Natural killer cell treated with Interleukin-12 subunit alpha and Interleukin-12 subunit beta and Interleukin-15 and Interleukin-18, amount 100 ng/mL, for 72 hours (primary cell): ENCODE measurements around the gene GRIN2A. TPM values are rescaled to one million over a fixed set of nuclear protein-coding genes. Genes with fewer than 3 reads are reported as not detected.

ENCODE experiments used
- ATAC-seq, 2 donors: fragments of 150-1000 bp; cut with Tn5 transposase in 1 of 2; sonication (Bioruptor Pico), chemical (Tn5 transposase) in 1 of 2; 2 replicates each; pipeline ENCODE4 v1.10.0; 2021
- DNase-seq: peaks from one replicate; pipeline ENCODE4 v3.0.0; 2022; ENCODE audit warnings: low spot score
- H3K27ac Mint-ChIP-seq, 2 donors: 1 replicate in 1 of 2; 2 replicates in 1 of 2; pipeline ENCODE4 v1.8.0; 2022; ENCODE audit warnings: mixed read lengths in 2 of 2, mild to moderate bottlenecking in 1 of 2, moderate library complexity in 1 of 2
- H3K27me3 Mint-ChIP-seq, 2 donors: 1 replicate in 1 of 2; 2 replicates in 1 of 2; pipeline ENCODE4 v1.8.0; 2022; ENCODE audit warnings: mixed read lengths in 2 of 2
- H3K36me3 Mint-ChIP-seq: one replicate; pipeline ENCODE4 v1.8.0; 2022; ENCODE audit warnings: mixed read lengths
- H3K4me1 Mint-ChIP-seq, 2 donors: 1 replicate in 1 of 2; 2 replicates in 1 of 2; pipeline ENCODE4 v1.8.0; 2022; ENCODE audit warnings: low read depth in 2 of 2, mixed read lengths in 2 of 2, mild to moderate bottlenecking in 1 of 2
- H3K4me3 Mint-ChIP-seq: one replicate; pipeline ENCODE4 v1.8.0; 2022; ENCODE audit warnings: mixed read lengths
- H3K9me3 Mint-ChIP-seq: 2 replicates; pipeline ENCODE4 v1.8.0; 2022; ENCODE audit warnings: mixed read lengths
- total RNA-seq, 2 donors: library from RNA; stranded (reverse); gene quantifications; one replicate each; pipeline ENCODE4 v1.2.3, GENCODE V29; 2022

GRIN2A gene
- total RNA-seq, 2 donors from 2014 or later, result not detected

- DNase-seq (no peak), ATAC-seq (no peak)
- Mint-ChIP-seq H3K27me3 (peaks cover 0 to 10% of the 10 kb centered on the region in 2 donors), H3K9me3 (no peaks in the 10 kb centered on the region), H3K36me3 (no peaks in the 10 kb centered on the region), H3K27ac (no peak overlapping the region), H3K4me1 (peaks cover 0 to 2% of the 10 kb centered on the region in 2 donors), H3K4me3 (no peak overlapping the region)
These were observed 141.8 kb downstream of the GRIN2A start for GRCh38 chr16:10040136-10041080.

DNA sequence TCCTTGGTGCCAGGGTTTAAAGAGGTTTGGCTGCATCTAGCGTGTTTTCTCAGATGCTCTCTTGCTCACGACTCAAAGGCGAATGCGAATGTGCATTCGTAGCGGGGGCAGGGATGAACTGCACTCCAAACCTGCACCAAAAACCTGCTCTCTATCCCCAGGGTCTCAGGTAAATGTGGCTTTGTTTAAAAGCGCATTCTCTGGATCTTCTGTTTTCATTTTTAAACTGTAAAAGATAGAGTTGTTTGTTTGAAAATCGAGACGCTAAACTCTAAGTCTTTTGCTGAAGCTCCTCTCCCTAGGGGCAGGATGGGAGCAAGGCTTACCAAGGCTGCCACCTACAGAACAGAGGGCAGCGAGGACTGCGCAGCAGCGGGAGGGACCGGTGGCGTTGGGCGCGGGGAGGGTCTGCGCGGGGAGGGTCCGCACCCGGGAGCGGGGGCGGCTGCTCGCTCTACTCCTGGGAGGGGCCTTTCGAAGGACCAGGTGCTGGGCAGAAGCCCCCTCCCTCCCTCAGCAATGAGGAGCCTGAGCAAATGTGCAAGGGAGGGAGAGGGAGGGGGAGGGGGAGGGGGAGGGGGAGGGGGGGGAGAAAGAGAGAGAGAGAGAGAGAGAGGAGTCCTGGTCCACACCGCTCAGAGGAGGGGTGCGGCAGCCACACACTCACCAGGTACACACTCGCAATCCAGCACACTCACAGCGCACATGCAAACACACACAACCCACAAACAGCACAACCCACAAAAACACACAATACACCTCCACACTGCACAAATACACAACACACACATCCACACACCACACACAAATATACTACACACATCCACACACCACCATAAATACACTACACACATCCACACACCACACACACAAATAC, 142.8 kb downstream of the GRIN2A start:
- H3K4me1 Mint-ChIP-seq, result peaks cover 0 to 2% of the 10 kb centered on the region in 2 donors
- no peak for ATAC-seq
- no peaks in the 10 kb centered on the region for H3K36me3 Mint-ChIP-seq
- DNase-seq, result no peak
- H3K9me3 Mint-ChIP-seq, result no peaks in the 10 kb centered on the region
- no peak overlapping the region for H3K27ac Mint-ChIP-seq
- peaks cover 0 to 10% of the 10 kb centered on the region in 2 donors for H3K27me3 Mint-ChIP-seq
- H3K4me3 Mint-ChIP-seq, result no peak overlapping the region

GRCh38 chr16:10037751-10038150, 144.5 kb downstream of the GRIN2A start:
- DNase-seq (no peak), ATAC-seq (no peak)
- Mint-ChIP-seq H3K4me3 (no peak overlapping the region), H3K27me3 (peaks cover 0 to 10% of the 10 kb centered on the region in 2 donors), H3K36me3 (no peaks in the 10 kb centered on the region), H3K27ac (no peak overlapping the region), H3K9me3 (no peaks in the 10 kb centered on the region), H3K4me1 (peaks cover 0 to 2% of the 10 kb centered on the region in 2 donors)

DNA sequence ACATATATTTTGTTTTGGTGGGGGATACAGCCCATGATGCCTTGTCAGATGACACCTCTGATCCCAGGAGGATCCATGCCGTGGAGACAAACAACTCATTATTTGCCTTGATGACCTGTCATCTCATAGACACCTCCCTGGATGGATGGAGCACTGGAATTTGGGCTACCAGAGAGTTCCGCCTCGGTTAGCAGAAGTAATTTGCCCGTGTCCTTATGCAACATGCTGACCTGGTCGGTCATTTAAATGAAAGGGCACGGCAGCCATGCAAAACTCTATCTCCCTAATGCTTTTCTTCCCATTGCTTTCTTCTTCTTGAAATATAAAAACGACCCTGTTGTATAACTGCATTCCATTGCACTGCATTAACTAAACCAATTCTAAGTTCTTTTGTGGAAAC, 145.3 kb downstream of the GRIN2A start:
- Mint-ChIP-seq H3K9me3 (no peaks in the 10 kb centered on the region), H3K4me3 (no peak overlapping the region), H3K4me1 (peaks cover 0 to 2% of the 10 kb centered on the region in 2 donors), H3K27me3 (peaks cover 0 to 12% of the 10 kb centered on the region in 2 donors), H3K27ac (no peak overlapping the region), H3K36me3 (no peaks in the 10 kb centered on the region)
- ATAC-seq (no peak), DNase-seq (no peak)

- ATAC-seq (no peak), DNase-seq (no peak)
- Mint-ChIP-seq H3K27me3 (peaks cover 0 to 19% of the 10 kb centered on the region in 2 donors), H3K9me3 (no peaks in the 10 kb centered on the region), H3K4me3 (no peak overlapping the region), H3K36me3 (no peaks in the 10 kb centered on the region), H3K27ac (no peak overlapping the region), H3K4me1 (no peaks in the 10 kb centered on the region)
These were observed 148.7 kb downstream of the GRIN2A start for GRCh38 chr16:10033556-10033955.

DNA sequence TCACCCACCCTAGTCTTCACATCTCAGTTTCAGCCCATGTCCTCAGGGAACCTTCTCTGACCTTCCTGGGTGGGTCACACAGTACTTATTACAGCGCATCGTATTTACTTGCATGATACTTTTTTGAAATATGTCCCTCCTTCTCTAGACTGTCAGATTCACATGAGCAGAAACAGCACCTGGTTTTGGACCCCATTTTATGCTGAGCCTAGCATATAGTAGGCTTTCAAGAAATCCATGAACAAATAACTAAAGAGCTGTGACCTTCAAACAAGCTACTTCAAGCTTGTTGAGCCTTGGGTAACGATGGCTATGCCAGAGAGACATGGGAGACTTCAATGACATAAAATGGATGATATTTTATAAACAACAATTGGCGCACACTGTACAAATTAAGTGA, 150.3 kb downstream of the GRIN2A start:
- Mint-ChIP-seq H3K9me3 (no peaks in the 10 kb centered on the region), H3K4me3 (no peak overlapping the region), H3K27me3 (peaks cover 0 to 10% of the 10 kb centered on the region in 2 donors), H3K27ac (no peak overlapping the region), H3K36me3 (no peaks in the 10 kb centered on the region), H3K4me1 (no peaks in the 10 kb centered on the region)
- DNase-seq (no peak), ATAC-seq (no peak)

GRCh38 chr16:10031473-10031872, 150.8 kb downstream of the GRIN2A start:
- ATAC-seq (no peak), DNase-seq (no peak)
- Mint-ChIP-seq H3K36me3 (no peaks in the 10 kb centered on the region), H3K4me3 (no peak overlapping the region), H3K9me3 (no peaks in the 10 kb centered on the region), H3K4me1 (no peaks in the 10 kb centered on the region), H3K27ac (no peak overlapping the region), H3K27me3 (peaks cover 0 to 9% of the 10 kb centered on the region in 2 donors)

DNA sequence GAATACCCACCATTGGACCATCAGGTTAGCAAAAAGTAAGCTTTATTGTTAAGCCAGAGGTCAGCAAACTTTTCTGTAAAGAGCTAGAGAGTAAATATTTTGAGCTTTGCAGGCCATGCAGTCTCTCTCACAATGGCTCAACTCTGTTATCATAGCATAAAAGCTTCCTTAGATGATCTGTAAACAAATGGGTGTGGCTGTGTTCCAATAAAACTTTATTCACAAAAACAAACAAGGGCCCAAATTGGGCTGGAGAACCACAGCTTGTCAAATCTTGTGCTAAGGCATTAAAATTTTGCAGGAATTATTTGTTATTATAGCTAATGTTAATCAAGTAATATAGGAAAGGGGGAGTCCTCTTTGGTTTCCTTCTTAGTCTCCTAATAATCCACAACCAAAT, 153.6 kb downstream of the GRIN2A start:
- Mint-ChIP-seq H3K9me3 (no peaks in the 10 kb centered on the region), H3K4me1 (no peaks in the 10 kb centered on the region), H3K36me3 (no peaks in the 10 kb centered on the region), H3K27me3 (peaks cover 3 to 16% of the 10 kb centered on the region in 2 donors), H3K27ac (no peak overlapping the region), H3K4me3 (no peak overlapping the region)
- no peak for ATAC-seq
- DNase-seq, result no peak

GRCh38 chr16:10027553-10027952, 154.7 kb downstream of the GRIN2A start:
- peak in 1 of 2 donors; percentile 36 for ATAC-seq
- Mint-ChIP-seq H3K9me3 (no peaks in the 10 kb centered on the region), H3K27ac (no peak overlapping the region), H3K27me3 (peaks cover 3 to 16% of the 10 kb centered on the region in 2 donors), H3K36me3 (no peaks in the 10 kb centered on the region), H3K4me3 (no peak overlapping the region), H3K4me1 (no peaks in the 10 kb centered on the region)
- no peak for DNase-seq

DNA sequence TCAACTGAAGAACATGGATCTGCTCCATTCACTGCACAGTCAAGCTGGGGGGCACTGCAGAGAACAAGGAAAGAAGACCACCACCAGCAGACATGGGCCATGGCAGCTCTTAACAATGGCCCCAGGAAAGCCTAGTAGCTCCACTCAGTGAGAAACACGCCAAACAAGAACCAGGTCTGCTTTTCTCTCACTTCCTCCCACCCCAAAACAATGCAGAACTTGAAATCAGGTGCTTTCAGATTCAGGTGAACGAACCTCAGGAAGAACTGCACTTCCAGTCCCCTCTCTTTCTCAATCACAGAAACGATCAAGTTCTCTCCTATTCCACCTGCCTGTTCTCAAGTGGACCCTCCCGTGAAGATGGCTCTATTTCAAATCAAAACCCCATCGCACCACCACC, 155.6 kb downstream of the GRIN2A start:
- Mint-ChIP-seq H3K4me1 (no peaks in the 10 kb centered on the region), H3K4me3 (no peak overlapping the region), H3K36me3 (no peaks in the 10 kb centered on the region), H3K9me3 (no peaks in the 10 kb centered on the region), H3K27me3 (peaks cover 3 to 11% of the 10 kb centered on the region in 2 donors), H3K27ac (no peak overlapping the region)
- ATAC-seq (no peak), DNase-seq (no peak)

- no peaks in the 10 kb centered on the region for H3K4me1 Mint-ChIP-seq
- no peaks in the 10 kb centered on the region for H3K9me3 Mint-ChIP-seq
- DNase-seq, result no peak
- H3K27me3 Mint-ChIP-seq, result peaks cover 3 to 7% of the 10 kb centered on the region in 2 donors
- peak in 1 of 2 donors; percentile 37 for ATAC-seq
- no peak overlapping the region for H3K27ac Mint-ChIP-seq
- no peaks in the 10 kb centered on the region for H3K36me3 Mint-ChIP-seq
- H3K4me3 Mint-ChIP-seq, result no peak overlapping the region
These were observed 160.1 kb downstream of the GRIN2A start for GRCh38 chr16:10022098-10022497.

GRCh38 chr16:10020866-10021265, 161.4 kb downstream of the GRIN2A start:
- ATAC-seq (no peak), DNase-seq (no peak)
- no peak overlapping the region for H3K4me3 Mint-ChIP-seq
- no peaks in the 10 kb centered on the region for H3K36me3 Mint-ChIP-seq
- H3K9me3 Mint-ChIP-seq, result no peaks in the 10 kb centered on the region
- H3K27ac Mint-ChIP-seq, result no peak overlapping the region
- H3K27me3 Mint-ChIP-seq, result peaks cover 3 to 7% of the 10 kb centered on the region in 2 donors
- no peaks in the 10 kb centered on the region for H3K4me1 Mint-ChIP-seq

GRCh38 chr16:10016752-10017151, 165.5 kb downstream of the GRIN2A start:
- Mint-ChIP-seq H3K9me3 (peaks cover 2% of the 10 kb centered on the region), H3K4me1 (no peaks in the 10 kb centered on the region)
- DNase-seq, result no peak

GRCh38 chr16:10015397-10015796, 166.8 kb downstream of the GRIN2A start:
- DNase-seq (no peak), ATAC-seq (no peak)
- Mint-ChIP-seq H3K27ac (no peak overlapping the region), H3K4me3 (no peak overlapping the region), H3K36me3 (no peaks in the 10 kb centered on the region), H3K27me3 (peaks cover 2 to 18% of the 10 kb centered on the region in 2 donors), H3K9me3 (peaks cover 2% of the 10 kb centered on the region), H3K4me1 (no peaks in the 10 kb centered on the region)

More at GRCh38 chr16:10016752-10017151, 165.5 kb downstream of the GRIN2A start:
- H3K36me3 Mint-ChIP-seq, result no peaks in the 10 kb centered on the region
- peaks cover 2 to 18% of the 10 kb centered on the region in 2 donors for H3K27me3 Mint-ChIP-seq
- peak in 1 of 2 donors; percentile 32 for ATAC-seq
- H3K27ac Mint-ChIP-seq, result no peak overlapping the region
- H3K4me3 Mint-ChIP-seq, result no peak overlapping the region
